ENCODE results near the gene TAX1BP3. TPM values are rescaled to one million over a fixed set of nuclear protein-coding genes. Genes with fewer than 3 reads are reported as not detected.

TAX1BP3 gene
- total and polyA plus RNA-seq, 2 of the 13 experiments (the other 11 are each of a cell fraction or from before 2014, with no cell fraction given) = 16.7 to 45.1 TPM

GRCh38 chr17:3647769-3648555 is 20.4 kb downstream of the TAX1BP3 start:
- peak; percentile 93 for ATAC-seq
- ChIA-PET CTCF (ENCODE audit: low intra/inter-chr PET ratio, low total read pairs) (interaction anchor here (1.5 to 2.4 kb wide), 2 partner anchors 45 to 599 kb away, joined by 6 to 9 read pairs; no protein-coding TSS in a partner anchor), POLR2A (interaction anchor here (1.1 to 2.5 kb wide), 2 partner anchors 12 to 20 kb away, joined by 8 to 12 read pairs; partner anchors contain the start of genes CTNS and SHPK)
- WGBS (ENCODE audit: low lambda C conversion rate) = 70% methylated on average over 17 of the region's 20 CpGs
- H4K20me1 ChIP-seq (ENCODE audit: insufficient read depth, low read length) = no peaks in the 10 kb centered on the region
- BruUV-seq (replicated peaks) = no TSS peak
- H3K9me3 ChIP-seq (ENCODE audit: low read length) = no peaks in the 10 kb centered on the region
- intact Hi-C loops (cut with micrococcal nuclease; ENCODE audit: unreplicated experiment) (no loop called here), in situ Hi-C loops (cut with HindIII; ENCODE audit: extremely low pct_ligation_motif_present, low pct_unique_long_range_greater_than_20kb) (no loop called here)
- H3K4me3 ChIP-seq (replicated peaks in 1 of 3; ENCODE audit: insufficient read depth in 1 of 3, low read depth in 2 of 3, low read length in 3 of 3) = no peak overlapping the region
- peak; percentile 52 for DNase-seq (ENCODE audit: low spot score)
- 0 out of 2 replicates have a peak overlapping the region, but pooled peaks have one; percentile 14 for H3K4me2 ChIP-seq (ENCODE audit: low read depth, low read length)
- FAIRE-seq = peak; percentile 66
- no peak overlapping the region for H2AFZ ChIP-seq (ENCODE audit: low read length)
- H3K27ac ChIP-seq (ENCODE audit: extremely low read length, insufficient read depth, low read length) = peak overlapping the region; percentile 36
- no peaks in the 10 kb centered on the region for H3K79me2 ChIP-seq (ENCODE audit: insufficient read depth, low read length)
- peaks cover 3 to 15% of the 10 kb centered on the region in 2 experiments; a peak in 2 of 5 replicates for H3K36me3 ChIP-seq (replicated peaks in 1 of 2; ENCODE audit: control insufficient read depth in 1 of 2, insufficient read depth in 2 of 2, low read length in 2 of 2)
- no peak overlapping the region for H3K9ac ChIP-seq (ENCODE audit: insufficient read depth, low read depth, low read length)
- H3K4me1 ChIP-seq (ENCODE audit: insufficient read depth, low read length) = peaks cover 13% of the 10 kb centered on the region
- H3K27me3 ChIP-seq (ENCODE audit: control insufficient read depth in 1 of 2, insufficient read depth in 2 of 2, low read length in 2 of 2) = no peaks in the 10 kb centered on the region
- TF ChIP-seq KDM2A (CRISPR knock-in tag; IDR thresholded peaks at IDR 0.05; ENCODE audit: borderline replicate concordance, low read depth) (peak; percentile 35; the same call in 1 of the 2 replicates), NFE2L2 (IDR thresholded peaks at IDR 0.05; ENCODE audit: low read length) (no peak), ZNF775 (CRISPR knock-in tag; IDR thresholded peaks at IDR 0.05; ENCODE audit: borderline replicate concordance) (no peak), NR2F2 (IDR thresholded peaks at IDR 0.05; ENCODE audit: borderline replicate concordance, low read depth) (peak; percentile 32; the same call in 1 of the 2 replicates), ZNF687 (CRISPR knock-in tag; IDR thresholded peaks at IDR 0.05) (peak; percentile 62), ZFX (CRISPR knock-in tag; IDR thresholded peaks at IDR 0.05; ENCODE audit: low read depth) (peak; percentile 57; the same call in 1 of the 2 replicates), PPARG (CRISPR knock-in tag; conservative IDR thresholded peaks at IDR 0.05) (no peak), SKI (IDR thresholded peaks at IDR 0.05; ENCODE audit: partially characterized antibody) (no peak), ZSCAN21 (CRISPR knock-in tag; IDR thresholded peaks at IDR 0.05; ENCODE audit: borderline replicate concordance) (no peak), STAG1 (CRISPR knock-in tag; IDR thresholded peaks at IDR 0.05) (peak; percentile 78), TCF12 (IDR thresholded peaks at IDR 0.05) (no peak), TCF12 (CRISPR knock-in tag; IDR thresholded peaks at IDR 0.05) (no peak)
- TF ChIP-seq, protein P1, sequence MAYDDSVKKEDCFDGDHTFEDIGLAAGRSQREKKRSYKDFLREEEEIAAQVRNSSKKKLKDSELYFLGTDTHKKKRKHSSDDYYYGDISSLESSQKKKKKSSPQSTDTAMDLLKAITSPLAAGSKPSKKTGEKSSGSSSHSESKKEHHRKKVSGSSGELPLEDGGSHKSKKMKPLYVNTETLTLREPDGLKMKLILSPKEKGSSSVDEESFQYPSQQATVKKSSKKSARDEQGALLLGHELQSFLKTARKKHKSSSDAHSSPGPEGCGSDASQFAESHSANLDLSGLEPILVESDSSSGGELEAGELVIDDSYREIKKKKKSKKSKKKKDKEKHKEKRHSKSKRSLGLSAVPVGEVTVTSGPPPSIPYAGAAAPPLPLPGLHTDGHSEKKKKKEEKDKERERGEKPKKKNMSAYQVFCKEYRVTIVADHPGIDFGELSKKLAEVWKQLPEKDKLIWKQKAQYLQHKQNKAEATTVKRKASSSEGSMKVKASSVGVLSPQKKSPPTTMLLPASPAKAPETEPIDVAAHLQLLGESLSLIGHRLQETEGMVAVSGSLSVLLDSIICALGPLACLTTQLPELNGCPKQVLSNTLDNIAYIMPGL (CRISPR knock-in tag; IDR thresholded peaks at IDR 0.05; ENCODE audit: borderline replicate concordance in 1 of 2, low read depth in 1 of 2) = 0 out of 4 replicates have a peak, but pooled peaks of 1 of the 2 experiments have one; percentile 37
- TF ChIP-seq, protein P2, sequence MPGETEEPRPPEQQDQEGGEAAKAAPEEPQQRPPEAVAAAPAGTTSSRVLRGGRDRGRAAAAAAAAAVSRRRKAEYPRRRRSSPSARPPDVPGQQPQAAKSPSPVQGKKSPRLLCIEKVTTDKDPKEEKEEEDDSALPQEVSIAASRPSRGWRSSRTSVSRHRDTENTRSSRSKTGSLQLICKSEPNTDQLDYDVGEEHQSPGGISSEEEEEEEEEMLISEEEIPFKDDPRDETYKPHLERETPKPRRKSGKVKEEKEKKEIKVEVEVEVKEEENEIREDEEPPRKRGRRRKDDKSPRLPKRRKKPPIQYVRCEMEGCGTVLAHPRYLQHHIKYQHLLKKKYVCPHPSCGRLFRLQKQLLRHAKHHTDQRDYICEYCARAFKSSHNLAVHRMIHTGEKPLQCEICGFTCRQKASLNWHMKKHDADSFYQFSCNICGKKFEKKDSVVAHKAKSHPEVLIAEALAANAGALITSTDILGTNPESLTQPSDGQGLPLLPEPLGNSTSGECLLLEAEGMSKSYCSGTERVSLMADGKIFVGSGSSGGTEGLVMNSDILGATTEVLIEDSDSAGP (CRISPR knock-in tag; IDR thresholded peaks at IDR 0.05; ENCODE audit: borderline replicate concordance) = peak; percentile 31; the same call in 1 of the 2 replicates
